ENCODE data around the gene ASMTL.
"Not testable (repeated sequence)": the region's sequence is repeated elsewhere in the genome, so short reads cannot be mapped to it uniquely, and the experiment has no call there.

ASMTL gene

GRCh38 chrX:1433646-1434357, 18.9 kb downstream of the ASMTL start:
- DNase-seq (ENCODE audit: low read depth) = no peak

- no peak for DNase-seq (ENCODE audit: low read depth)
These were observed 22.3 kb downstream of the ASMTL start for GRCh38 chrX:1430451-1430850.

- no peak for DNase-seq (ENCODE audit: low read depth)
These were observed 25.0 kb downstream of the ASMTL start for GRCh38 chrX:1427756-1428155.

GRCh38 chrX:1426321-1426720, 26.4 kb downstream of the ASMTL start:
- DNase-seq (ENCODE audit: low read depth) = not testable (repeated sequence)

GRCh38 chrX:1425381-1425780, 27.3 kb downstream of the ASMTL start:
- no peak for DNase-seq (ENCODE audit: low read depth)

GRCh38 chrX:1424147-1424851, 28.4 kb downstream of the ASMTL start:
- DNase-seq (ENCODE audit: low read depth) = no peak

- DNase-seq (ENCODE audit: low read depth) = no peak
These were observed 29.5 kb downstream of the ASMTL start for GRCh38 chrX:1423215-1423614.

- DNase-seq (ENCODE audit: low read depth) = no peak
These were observed 30.6 kb downstream of the ASMTL start for GRCh38 chrX:1422135-1422465.

- no peak for DNase-seq (ENCODE audit: low read depth)
These were observed 31.1 kb downstream of the ASMTL start for GRCh38 chrX:1421433-1422134.

GRCh38 chrX:1420371-1420770, 32.3 kb downstream of the ASMTL start:
- DNase-seq (ENCODE audit: low read depth) = no peak

GRCh38 chrX:1419545-1420355, 33.0 kb downstream of the ASMTL start:
- DNase-seq (ENCODE audit: low read depth) = no peak

GRCh38 chrX:1418901-1419544, 33.7 kb downstream of the ASMTL start:
- DNase-seq (ENCODE audit: low read depth) = no peak

- DNase-seq (ENCODE audit: low read depth) = no peak
These were observed 34.6 kb downstream of the ASMTL start for GRCh38 chrX:1417921-1418771.

GRCh38 chrX:1416965-1417760, 35.5 kb downstream of the ASMTL start:
- DNase-seq (ENCODE audit: low read depth) = no peak

GRCh38 chrX:1416327-1416784, 36.4 kb downstream of the ASMTL start:
- DNase-seq (ENCODE audit: low read depth) = no peak

GRCh38 chrX:1412551-1413161, 40.1 kb downstream of the ASMTL start:
- DNase-seq (ENCODE audit: low read depth) = no peak

- DNase-seq (ENCODE audit: low read depth) = no peak
These were observed 41.4 kb downstream of the ASMTL start for GRCh38 chrX:1411326-1411725.

GRCh38 chrX:1407035-1407434, 45.7 kb downstream of the ASMTL start:
- DNase-seq (ENCODE audit: low read depth) = no peak

- DNase-seq (ENCODE audit: low read depth) = not testable (repeated sequence)
These were observed 46.9 kb downstream of the ASMTL start for GRCh38 chrX:1405769-1406168.
